HepG2 (cell line): ENCODE data around the gene C1orf50. TPM values are rescaled to one million over a fixed set of nuclear protein-coding genes. Genes with fewer than 3 reads are reported as not detected.

ENCODE experiments used
- ATF4 ChIP-seq, 2 experiments: fragments of 450-650 bp in 1 of 2; sonication (generic) in 1 of 2; formaldehyde crosslinking; IDR thresholded peaks; 2 replicates each; pipeline versions ENCODE4 v1.5.0 to v1.8.0; 2020 to 2022; ENCODE audit warnings: mild to moderate bottlenecking in 1 of 2, missing genetic modification reagents in 1 of 2
- BRD4 ChIP-seq: sonication (generic); formaldehyde crosslinking; IDR thresholded peaks from 2 replicates; pipeline ENCODE4 v1.4.0; 2020; ENCODE audit warnings: missing genetic modification reagents
- FOXA1 ChIP-seq, 2 experiments: fragments of 450-650 bp in 1 of 2; sonication (generic) in 1 of 2; formaldehyde crosslinking in 1 of 2; IDR thresholded peaks; 2 replicates each; pipeline versions ENCODE4 v1.4.0 to v1.6.1; 2016 to 2020; ENCODE audit warnings: missing genetic modification reagents in 1 of 2
- FOXA3 ChIP-seq: IDR thresholded peaks from 2 replicates; pipeline ENCODE4 v1.6.1; 2016; ENCODE audit warnings: missing genetic modification reagents, missing compliant biosample characterization
- HHEX ChIP-seq: IDR thresholded peaks from 2 replicates; pipeline ENCODE4 v1.6.1; 2016; ENCODE audit warnings: control low read depth
- MATR3 ChIP-seq: sonication (generic); formaldehyde crosslinking; IDR thresholded peaks from 2 replicates; pipeline ENCODE4 v1.4.0; 2020; ENCODE audit warnings: missing genetic modification reagents
- NCOA2 ChIP-seq: sonication (generic); formaldehyde crosslinking; IDR thresholded peaks from 2 replicates; pipeline ENCODE4 v1.8.0; 2022; ENCODE audit warnings: inconsistent platforms
- NR2F2 ChIP-seq: IDR thresholded peaks from 2 replicates; pipeline ENCODE4 v1.6.1; 2012; ENCODE audit warnings: low read depth, inconsistent platforms, borderline replicate concordance
- POGK ChIP-seq: sonication (generic); formaldehyde crosslinking; conservative IDR thresholded peaks from 2 replicates; pipeline ENCODE4 v1.8.0; 2022; ENCODE audit warnings: mild to moderate bottlenecking, moderate library complexity, missing genetic modification reagents
- RFX1 ChIP-seq: fragments of 450-650 bp; IDR thresholded peaks from 2 replicates; pipeline ENCODE4 v1.6.1; 2017
- SP1 ChIP-seq, 2 experiments: fragments of 450-650 bp in 1 of 2; sonication (generic) in 1 of 2; formaldehyde crosslinking in 1 of 2; IDR thresholded peaks; 2 replicates each; pipeline versions ENCODE4 v1.4.0 to v1.6.1; 2016 to 2020; ENCODE audit warnings: missing genetic modification reagents in 1 of 2
- SRSF4 ChIP-seq: fragments of 200-400 bp; formaldehyde crosslinking; IDR thresholded peaks from one replicate; pipeline ENCODE4 v1.6.1; 2018; ENCODE audit warnings: mild to moderate bottlenecking, low read depth, low read length, moderate library complexity; ENCODE audit not compliant: poor library complexity, severe bottlenecking
- THRA ChIP-seq: sonication (generic); formaldehyde crosslinking; IDR thresholded peaks from 2 replicates; pipeline ENCODE4 v1.4.0; 2020; ENCODE audit warnings: missing genetic modification reagents, borderline replicate concordance
- ZBTB25 ChIP-seq: IDR thresholded peaks from 2 replicates; pipeline ENCODE4 v1.6.1; 2018; ENCODE audit warnings: missing genetic modification reagents
- ZFP90 ChIP-seq: sonication (generic); formaldehyde crosslinking; IDR thresholded peaks from 2 replicates; pipeline ENCODE4 v1.8.0; 2022; ENCODE audit warnings: missing genetic modification reagents, mild to moderate bottlenecking, inconsistent platforms, borderline replicate concordance
- ZNF317 ChIP-seq: sonication (generic); formaldehyde crosslinking; IDR thresholded peaks from 2 replicates; pipeline ENCODE4 v1.5.0; 2020; ENCODE audit warnings: mild to moderate bottlenecking, missing genetic modification reagents
- ZNF331 ChIP-seq: sonication (generic); formaldehyde crosslinking; IDR thresholded peaks from 2 replicates; pipeline ENCODE4 v1.4.0; 2020; ENCODE audit warnings: missing genetic modification reagents
- ZNF33B ChIP-seq: sonication (generic); formaldehyde crosslinking; IDR thresholded peaks from 2 replicates; pipeline ENCODE4 v1.5.1; 2020; ENCODE audit warnings: mild to moderate bottlenecking, missing genetic modification reagents
- ZNF343 ChIP-seq: sonication (generic); formaldehyde crosslinking; IDR thresholded peaks from 2 replicates; pipeline ENCODE4 v1.4.0; 2020; ENCODE audit warnings: mild to moderate bottlenecking, missing genetic modification reagents
- ZNF672 ChIP-seq: sonication (generic); formaldehyde crosslinking; IDR thresholded peaks from 2 replicates; pipeline ENCODE4 v1.8.1; 2022; ENCODE audit warnings: missing genetic modification reagents
- polyA plus RNA-seq, 8 experiments: library from polyadenylated mRNA; depleted of rRNA in 3 of 8; stranded (reverse) in 7 of 8; unstranded in 1 of 8; fragments of >200 nt; fragmentation: Illumina TruSeq in 4 of 8; extraction: Trizol in 4 of 8; gene quantifications; 2 replicates each; pipeline versions ENCODE4 v1.2.1 to v1.2.3, GENCODE V29; 2011 to 2016; ENCODE audit warnings: low read depth in 4 of 8, missing spikeins in 1 of 8, mixed read lengths in 1 of 8; ENCODE audit not compliant: insufficient read depth in 1 of 8
- total RNA-seq, 5 experiments: library from RNA; depleted of rRNA; stranded (reverse); fragments of >200 nt; fragmentation: Illumina TruSeq; extraction: Trizol; gene quantifications; 2 replicates each; pipeline ENCODE4 v1.2.3, GENCODE V29; 2016; ENCODE audit warnings: low read depth in 1 of 5
- TF ChIP-seq, protein P1 (sequence below): sonication (generic); formaldehyde crosslinking; IDR thresholded peaks from 2 replicates; pipeline ENCODE4 v1.4.0; 2020; ENCODE audit warnings: missing genetic modification reagents
- TF ChIP-seq, protein P2 (sequence below): sonication (generic); formaldehyde crosslinking; IDR thresholded peaks from 2 replicates; pipeline ENCODE4 v1.5.0; 2020; ENCODE audit warnings: missing genetic modification reagents

C1orf50 gene
- total and polyA plus RNA-seq, 2 of the 13 experiments (the other 11 are each of a cell fraction or from before 2014, with no cell fraction given): 4.3 to 4.8 TPM

DNA sequence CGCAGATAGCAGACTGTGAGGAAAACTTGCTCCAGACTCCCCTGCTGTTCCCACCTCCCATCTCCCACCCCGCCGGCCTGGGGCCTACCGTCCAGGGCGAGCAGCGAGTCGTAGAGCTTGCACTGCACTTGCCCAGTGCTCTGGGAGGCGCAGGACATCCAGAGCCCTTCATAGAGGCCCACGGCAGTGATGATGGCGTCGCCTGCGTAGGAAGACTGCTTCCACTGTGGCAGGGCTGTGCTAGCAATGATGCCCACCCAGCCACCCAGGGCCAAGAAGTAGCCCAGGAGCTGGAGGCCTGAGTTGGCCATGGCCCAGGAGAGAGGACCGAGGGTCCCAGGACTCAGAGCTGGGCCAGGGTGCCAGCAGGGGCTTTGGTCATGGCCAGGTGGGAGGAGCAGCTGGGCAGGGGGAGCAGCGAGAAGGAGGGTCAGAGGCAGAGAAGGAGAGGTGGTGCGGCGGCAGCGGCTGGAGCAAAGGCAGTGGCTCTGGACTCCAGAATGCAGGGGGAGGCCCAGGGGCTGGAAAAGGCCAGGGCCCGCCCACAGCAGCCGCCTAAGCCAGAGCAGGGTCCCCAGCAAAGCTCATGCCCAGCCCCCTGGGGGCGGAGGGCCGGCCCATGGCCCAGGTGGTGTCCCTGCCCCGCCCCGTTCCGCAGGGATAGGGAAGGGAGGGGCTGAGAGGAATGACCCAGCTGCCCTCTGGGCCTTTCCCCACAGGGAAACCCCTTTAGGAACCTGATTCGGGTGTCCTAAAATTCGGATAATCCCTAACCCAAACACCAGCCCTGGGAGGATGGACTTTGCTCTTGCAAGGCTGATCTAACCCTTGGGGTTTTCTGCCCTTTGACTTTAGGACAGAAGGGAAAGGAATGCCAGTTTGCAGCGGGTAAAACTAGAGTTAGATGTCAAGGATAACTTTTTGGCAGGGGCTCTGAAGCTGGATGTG, 27.0 kb upstream of the C1orf50 start, which contains the start of gene CLDN19 (continued):
- TF ChIP-seq ATF4 (CRISPR knock-in tag; IDR thresholded peaks at IDR 0.05): no peak
- no peak for TF ChIP-seq MATR3 (CRISPR knock-in tag)
- no peak for TF ChIP-seq SRSF4
- TF ChIP-seq ZBTB25 (CRISPR knock-in tag): no peak
- TF ChIP-seq RFX1: no peak
- no peak for TF ChIP-seq ZNF331
- TF ChIP-seq ZNF317: peak; percentile 27; the same call in 1 of the 2 replicates
- no peak for TF ChIP-seq ZNF343 (CRISPR knock-in tag)
- TF ChIP-seq NCOA2 (CRISPR knock-in tag): 0 out of 2 replicates have a peak, but pooled peaks have one; percentile 23
- TF ChIP-seq ZNF672 (CRISPR knock-in tag): no peak
- TF ChIP-seq POGK (CRISPR knock-in tag): peak; percentile 79
- TF ChIP-seq, protein P1, sequence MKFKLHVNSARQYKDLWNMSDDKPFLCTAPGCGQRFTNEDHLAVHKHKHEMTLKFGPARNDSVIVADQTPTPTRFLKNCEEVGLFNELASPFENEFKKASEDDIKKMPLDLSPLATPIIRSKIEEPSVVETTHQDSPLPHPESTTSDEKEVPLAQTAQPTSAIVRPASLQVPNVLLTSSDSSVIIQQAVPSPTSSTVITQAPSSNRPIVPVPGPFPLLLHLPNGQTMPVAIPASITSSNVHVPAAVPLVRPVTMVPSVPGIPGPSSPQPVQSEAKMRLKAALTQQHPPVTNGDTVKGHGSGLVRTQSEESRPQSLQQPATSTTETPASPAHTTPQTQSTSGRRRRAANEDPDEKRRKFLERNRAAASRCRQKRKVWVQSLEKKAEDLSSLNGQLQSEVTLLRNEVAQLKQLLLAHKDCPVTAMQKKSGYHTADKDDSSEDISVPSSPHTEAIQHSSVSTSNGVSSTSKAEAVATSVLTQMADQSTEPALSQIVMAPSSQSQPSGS (CRISPR knock-in tag): no peak
- TF ChIP-seq NR2F2: peak; percentile 55; the same call in 1 of the 2 replicates
- TF ChIP-seq ZNF33B: peak; percentile 66; the same call in 1 of the 2 replicates
- no peak for TF ChIP-seq FOXA3 (CRISPR knock-in tag)
- TF ChIP-seq, protein P2, sequence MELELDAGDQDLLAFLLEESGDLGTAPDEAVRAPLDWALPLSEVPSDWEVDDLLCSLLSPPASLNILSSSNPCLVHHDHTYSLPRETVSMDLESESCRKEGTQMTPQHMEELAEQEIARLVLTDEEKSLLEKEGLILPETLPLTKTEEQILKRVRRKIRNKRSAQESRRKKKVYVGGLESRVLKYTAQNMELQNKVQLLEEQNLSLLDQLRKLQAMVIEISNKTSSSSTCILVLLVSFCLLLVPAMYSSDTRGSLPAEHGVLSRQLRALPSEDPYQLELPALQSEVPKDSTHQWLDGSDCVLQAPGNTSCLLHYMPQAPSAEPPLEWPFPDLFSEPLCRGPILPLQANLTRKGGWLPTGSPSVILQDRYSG: no peak
- TF ChIP-seq ZFP90 (CRISPR knock-in tag): peak; percentile 72
- no peak for TF ChIP-seq THRA (CRISPR knock-in tag)
- no peak for TF ChIP-seq SP1 (IDR thresholded peaks at IDR 0.05)
- TF ChIP-seq SP1 (CRISPR knock-in tag; IDR thresholded peaks at IDR 0.05): peak; percentile 72; the same call in 1 of the 2 replicates
- no peak for TF ChIP-seq HHEX
- TF ChIP-seq FOXA1 (IDR thresholded peaks at IDR 0.05): no peak
- no peak for TF ChIP-seq FOXA1 (CRISPR knock-in tag; IDR thresholded peaks at IDR 0.05)
- TF ChIP-seq BRD4 (CRISPR knock-in tag): no peak
